ENCODE data around the gene UBR3.
"Not testable (repeated sequence)": the region's sequence is repeated elsewhere in the genome, so short reads cannot be mapped to it uniquely, and the experiment has no call there.

UBR3 gene

GRCh38 chr2:169868951-169869350 lies 41.7 kb downstream of the UBR3 start:
- DNase-seq = no peak

DNA sequence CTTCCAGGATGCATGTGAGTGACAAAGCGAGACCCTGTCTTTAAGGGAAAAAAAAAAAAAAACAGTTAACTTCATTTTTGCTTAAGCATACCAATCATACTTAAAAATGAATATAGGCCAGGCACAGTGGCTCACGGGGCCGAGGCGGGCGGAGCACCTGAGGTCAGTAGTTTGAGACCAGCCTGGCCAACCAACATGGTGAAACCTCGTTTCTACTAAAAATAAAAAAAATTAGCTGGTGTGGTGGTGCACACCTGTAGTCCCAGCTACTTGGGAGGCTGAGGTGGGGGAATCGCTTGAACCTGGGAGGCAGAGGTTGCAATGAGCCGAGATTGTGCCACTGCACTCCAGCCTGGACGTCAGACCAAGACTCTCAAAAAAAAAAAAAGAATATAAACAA lies 44.1 kb downstream of the UBR3 start:
- DNase-seq = not testable (repeated sequence)

DNA sequence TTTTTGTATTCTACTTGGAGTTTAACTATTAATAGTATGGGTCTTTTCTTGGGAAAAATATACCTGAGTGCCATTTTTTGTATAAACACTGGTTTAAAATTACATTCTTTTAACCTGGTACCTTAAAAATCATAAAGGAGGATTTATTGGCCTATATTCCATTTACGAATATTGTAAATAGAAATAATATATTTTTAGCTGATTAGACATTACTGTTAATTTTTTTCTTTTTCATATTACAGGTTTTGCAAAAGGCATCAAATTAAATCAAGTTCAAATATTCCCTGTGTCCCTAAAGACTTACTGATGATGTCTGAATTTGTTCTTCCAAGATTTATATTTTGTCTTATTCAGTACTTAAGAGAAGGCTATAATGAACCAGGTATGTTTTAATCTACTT lies 44.7 kb downstream of the UBR3 start:
- no peak for DNase-seq

- no peak for DNase-seq
Observed at GRCh38 chr2:169877398-169877797, 50.1 kb downstream of the UBR3 start.

DNA sequence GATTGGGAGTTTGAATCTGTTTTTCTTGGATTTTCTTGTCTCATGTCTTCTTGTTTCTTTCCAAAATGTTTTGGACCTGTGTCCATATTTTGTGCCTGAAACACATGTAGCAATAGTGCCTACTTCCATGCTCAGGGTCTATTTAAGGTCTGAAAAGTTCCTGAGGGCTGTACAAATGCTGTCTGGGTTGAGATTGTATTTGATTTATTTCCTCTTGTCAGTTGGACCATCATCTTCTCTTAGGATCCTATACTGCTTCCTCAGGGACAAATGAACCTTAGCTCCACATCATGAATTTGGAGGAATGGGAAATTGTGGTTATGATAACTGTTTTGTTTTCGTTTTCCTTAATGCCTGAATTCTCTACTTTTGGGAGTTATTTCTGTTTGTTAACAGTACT lies 59.9 kb downstream of the UBR3 start:
- no peak for DNase-seq

DNA sequence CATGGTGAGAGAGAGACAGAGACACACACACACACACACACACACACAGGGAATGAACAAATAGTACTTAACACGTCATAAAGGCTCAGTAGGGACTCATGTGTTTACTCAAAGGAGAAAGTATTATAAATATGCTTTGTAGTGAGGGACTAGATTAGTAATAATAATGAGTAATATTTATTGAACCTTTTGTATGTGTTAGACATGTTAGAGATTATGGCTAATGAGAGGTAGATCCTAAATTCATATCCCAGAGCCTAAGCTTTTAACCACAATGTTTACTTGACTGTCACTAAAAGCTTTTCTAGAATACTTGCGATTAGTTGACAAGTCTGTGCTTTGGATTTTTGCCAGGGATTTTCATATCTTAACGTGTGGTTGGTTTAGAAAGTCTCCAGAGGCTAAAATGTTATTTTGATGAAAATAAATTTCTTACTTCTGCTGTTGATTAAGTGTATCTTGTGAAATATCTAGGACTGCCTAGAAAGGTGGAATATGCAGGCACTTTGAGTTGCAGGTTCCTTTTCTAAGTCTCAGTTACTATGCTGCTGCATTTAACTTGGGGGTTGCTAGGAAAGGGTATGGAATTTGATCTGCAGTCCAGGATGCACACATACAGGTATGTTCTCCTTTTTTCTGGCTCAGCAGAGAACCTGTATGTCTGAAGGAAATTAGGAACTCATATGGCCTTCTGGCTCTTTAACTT lies 64.5 kb downstream of the UBR3 start:
- no peak for DNase-seq

DNA sequence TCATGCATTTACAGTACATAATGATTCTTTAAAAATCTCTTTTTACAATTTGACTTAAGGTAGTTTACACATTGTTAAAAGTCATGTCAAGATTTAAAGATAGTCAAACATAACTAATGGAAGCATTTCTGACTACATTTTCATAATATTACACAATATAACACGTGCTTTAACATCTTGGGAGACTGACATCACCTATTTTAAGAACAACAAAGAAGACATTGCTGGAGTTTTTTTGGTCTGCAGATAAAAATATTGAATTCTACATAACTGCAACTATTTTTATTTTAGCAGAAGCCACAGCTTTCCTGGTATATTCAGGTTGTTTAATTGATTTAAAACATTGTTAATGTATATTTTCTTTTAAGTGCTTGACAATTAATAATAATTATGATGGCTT lies 65.7 kb downstream of the UBR3 start:
- DNase-seq = no peak

- DNase-seq = no peak
Observed at GRCh38 chr2:169895294-169895985, 68.2 kb downstream of the UBR3 start.

GRCh38 chr2:169897834-169898233 lies 70.6 kb downstream of the UBR3 start:
- no peak for DNase-seq

GRCh38 chr2:169900103-169900502 lies 72.8 kb downstream of the UBR3 start:
- not testable (repeated sequence) for DNase-seq

- no peak for DNase-seq
Observed at GRCh38 chr2:169900686-169901085, 73.4 kb downstream of the UBR3 start.

- no peak for DNase-seq
Observed at GRCh38 chr2:169906731-169907130, 79.5 kb downstream of the UBR3 start.

DNA sequence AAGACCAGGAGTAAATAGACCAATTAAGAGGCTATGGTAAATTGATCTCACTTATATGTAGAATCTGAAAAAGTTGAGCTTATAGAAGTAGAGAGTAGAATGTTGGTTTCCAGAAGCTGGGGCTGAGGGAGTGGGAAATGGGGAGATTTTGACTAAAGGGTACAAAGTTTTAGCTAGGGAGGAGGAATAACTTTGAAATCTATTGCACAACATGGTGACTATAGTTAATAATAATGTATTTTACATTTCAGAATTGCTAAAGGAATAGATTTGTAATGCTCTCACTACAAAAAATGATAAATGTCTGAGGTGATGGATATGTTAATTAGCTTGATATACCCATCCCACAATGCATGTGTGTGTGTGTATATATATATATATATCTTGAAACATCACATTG lies 82.1 kb downstream of the UBR3 start:
- no peak for DNase-seq

- no peak for DNase-seq
Observed at GRCh38 chr2:169910109-169910799, 83.0 kb downstream of the UBR3 start.

GRCh38 chr2:169911119-169911518 lies 83.9 kb downstream of the UBR3 start:
- DNase-seq = no peak

GRCh38 chr2:169916623-169917022 lies 89.4 kb downstream of the UBR3 start:
- DNase-seq = no peak

DNA sequence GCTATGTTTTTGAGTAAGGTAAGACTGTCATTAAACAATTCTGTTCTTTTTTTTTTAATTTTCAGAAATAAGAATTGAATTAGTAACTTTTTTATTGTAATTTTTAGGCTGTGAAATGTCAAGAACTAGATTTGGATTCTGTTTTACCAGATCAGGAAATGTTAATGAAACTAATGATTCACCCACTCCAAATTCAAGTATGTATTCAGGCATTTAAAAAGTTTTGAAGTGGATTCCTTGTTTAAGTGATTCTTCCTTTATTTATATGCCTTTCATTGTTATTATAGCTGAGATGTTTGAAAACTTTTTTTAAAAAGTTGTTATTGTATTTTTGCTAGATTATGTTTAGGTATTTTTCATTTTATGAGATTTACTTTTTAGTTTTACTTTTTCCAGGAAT lies 96.7 kb downstream of the UBR3 start:
- no peak for DNase-seq

DNA sequence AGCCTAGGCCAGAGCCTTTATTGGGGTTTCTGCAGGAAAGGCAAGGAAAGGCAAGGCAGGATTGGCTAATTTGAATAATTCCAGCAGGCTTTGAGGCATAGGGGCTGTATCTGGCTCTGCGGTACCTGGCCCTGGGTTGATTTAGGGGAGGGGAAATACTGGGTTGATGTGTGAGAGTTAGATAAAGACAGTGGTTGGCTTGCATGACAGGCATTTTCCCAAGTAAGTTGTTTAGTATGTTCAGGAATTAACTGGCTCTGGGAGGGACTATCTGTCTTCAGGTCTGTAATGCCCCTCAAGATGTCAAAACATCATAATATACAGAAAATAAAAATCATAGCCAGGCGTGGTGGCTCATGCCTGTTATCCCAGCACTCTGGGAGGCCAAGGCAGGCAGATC lies 98.7 kb downstream of the UBR3 start:
- no peak for DNase-seq

DNA sequence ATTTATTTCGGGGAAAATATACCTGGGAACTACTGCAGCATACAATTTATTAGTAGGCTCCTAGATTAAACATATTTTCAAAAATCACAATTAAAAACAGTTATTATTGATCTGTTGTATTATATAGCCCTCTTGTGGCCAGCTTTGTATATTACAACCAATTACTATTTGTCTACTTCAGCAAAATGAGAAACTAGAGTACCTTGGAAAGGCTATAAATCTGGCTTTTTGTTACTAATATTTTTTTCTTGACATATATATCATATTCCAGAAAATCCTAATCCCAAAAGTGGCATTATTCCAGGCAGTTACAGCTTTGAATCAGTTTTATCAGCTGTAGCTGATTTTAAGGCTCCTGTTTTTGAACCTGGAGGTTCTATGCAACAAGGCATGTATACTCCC lies 101.2 kb downstream of the UBR3 start:
- DNase-seq = no peak

GRCh38 chr2:169933124-169933711 lies 106.0 kb downstream of the UBR3 start:
- DNase-seq = no peak

DNA sequence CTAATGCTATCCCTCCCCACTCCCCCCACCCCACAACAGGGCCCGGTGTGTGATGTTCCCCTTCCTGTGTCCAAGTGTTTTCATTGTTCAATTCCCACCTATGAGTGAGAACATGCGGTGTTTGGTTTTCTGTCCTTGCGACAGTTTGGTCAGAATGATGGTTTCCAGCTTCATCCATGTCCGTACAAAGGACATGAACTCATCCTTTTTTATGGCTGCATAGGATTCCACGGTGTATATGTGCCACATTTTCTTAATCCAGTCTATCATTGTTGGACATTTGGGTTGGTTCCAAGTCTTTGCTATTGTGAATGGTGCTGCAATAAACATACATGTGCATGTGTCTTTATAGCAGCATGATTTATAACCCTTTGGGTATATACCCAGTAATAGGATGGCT lies 109.4 kb downstream of the UBR3 start:
- not testable (repeated sequence) for DNase-seq

DNA sequence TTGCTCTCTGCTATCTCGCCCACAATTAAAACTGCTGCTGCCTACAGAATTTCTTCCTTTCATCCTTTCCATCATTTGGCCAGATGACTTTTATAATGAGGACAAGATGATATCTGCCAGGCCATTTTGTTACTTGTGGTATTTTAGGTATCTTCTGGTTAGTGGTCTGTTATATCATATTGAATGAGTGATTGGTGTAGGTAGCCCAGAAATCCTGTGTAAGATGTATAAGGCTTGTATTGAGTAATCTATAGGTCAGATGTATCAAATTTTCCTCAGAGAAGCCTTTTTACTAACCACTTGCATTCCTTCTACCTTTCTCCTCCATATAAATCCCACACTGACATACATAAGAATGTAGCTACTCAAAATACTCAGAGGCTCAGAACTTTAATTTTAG lies 118.3 kb downstream of the UBR3 start:
- DNase-seq = no peak

GRCh38 chr2:169946092-169946491 lies 118.8 kb downstream of the UBR3 start:
- DNase-seq = no peak

- DNase-seq = no peak
Observed at GRCh38 chr2:169946546-169946945, 119.3 kb downstream of the UBR3 start.

Data from activated effector memory CD4-positive, alpha-beta T cell treated with Interleukin-2 at 50 U/mL for 16 hours (primary cell).